Activated naive CD4-positive, alpha-beta T cell treated with anti-CD3 and anti-CD28 coated beads, Interleukin-2, amount 50 U/mL, for 24 hours (primary cell): ENCODE measurements around the gene TRIM52.
A peak's percentile ranks its signal among the peaks of the same experiment; 100 is the strongest.
"Not testable (repeated sequence)": the region's sequence is repeated elsewhere in the genome, so short reads cannot be mapped to it uniquely, and the experiment has no call there.

Experiments used
- H3K27ac Mint-ChIP-seq: one replicate; pipeline ENCODE4 v1.8.0; 2021; ENCODE audit warnings: mild to moderate bottlenecking, mixed read lengths
- H3K27me3 Mint-ChIP-seq: one replicate; pipeline ENCODE4 v1.8.0; 2021; ENCODE audit warnings: mixed read lengths
- H3K36me3 Mint-ChIP-seq: one replicate; pipeline ENCODE4 v1.8.0; 2021; ENCODE audit warnings: mixed read lengths
- H3K4me1 Mint-ChIP-seq: one replicate; pipeline ENCODE4 v1.8.0; 2021; ENCODE audit warnings: mixed read lengths
- H3K4me3 Mint-ChIP-seq: one replicate; pipeline ENCODE4 v1.8.0; 2021; ENCODE audit warnings: mild to moderate bottlenecking, mixed read lengths
- H3K9me3 Mint-ChIP-seq: one replicate; pipeline ENCODE4 v1.8.0; 2021; ENCODE audit warnings: mixed read lengths

Gene TRIM52

GRCh38 chr5:181260720-181261319 lies at the start of gene TRIM52:
TRIM52 (minus strand) TSS chr5:181261143; CDS start chr5:181260813, 330 bp downstream.
- Mint-ChIP-seq H3K9me3 (no peaks in the 10 kb centered on the region), H3K27me3 (no peaks in the 10 kb centered on the region), H3K27ac (peak within 1 kb of the TSS; percentile 98), H3K4me1 (peaks cover 51% of the 10 kb centered on the region), H3K4me3 (peak within 1 kb of the TSS; percentile 100), H3K36me3 (peaks cover 7% of the 10 kb centered on the region)

DNA sequence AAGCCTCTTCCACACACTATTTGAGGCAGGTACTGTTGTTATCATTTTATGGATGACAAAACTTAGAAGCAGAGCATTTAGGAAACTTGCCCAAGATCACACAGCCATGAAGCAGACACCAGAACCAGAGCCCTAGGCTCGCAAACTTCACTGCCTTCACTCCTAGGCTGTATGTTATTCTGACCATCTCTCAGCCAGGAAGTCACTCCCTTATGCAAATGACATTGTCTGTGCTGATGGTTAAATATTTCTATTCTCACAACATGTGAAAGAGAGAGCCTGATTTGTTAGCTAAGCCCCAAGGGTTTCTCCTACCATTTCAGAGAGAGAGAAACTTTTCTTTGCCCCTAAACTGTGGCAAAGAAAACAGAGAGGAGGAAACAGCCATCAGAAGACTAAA lies 26.4 kb upstream of the TRIM52 start:
- H3K36me3 Mint-ChIP-seq, H3K27ac Mint-ChIP-seq, H3K27me3 Mint-ChIP-seq, H3K4me1 Mint-ChIP-seq, H3K9me3 Mint-ChIP-seq, H3K4me3 Mint-ChIP-seq: not testable (repeated sequence)

GRCh38 chr5:181285962-181286705 lies 25.2 kb upstream of the TRIM52 start:
- not testable (repeated sequence) for H3K36me3 Mint-ChIP-seq, H3K4me3 Mint-ChIP-seq, H3K9me3 Mint-ChIP-seq, H3K4me1 Mint-ChIP-seq, H3K27me3 Mint-ChIP-seq, H3K27ac Mint-ChIP-seq

DNA sequence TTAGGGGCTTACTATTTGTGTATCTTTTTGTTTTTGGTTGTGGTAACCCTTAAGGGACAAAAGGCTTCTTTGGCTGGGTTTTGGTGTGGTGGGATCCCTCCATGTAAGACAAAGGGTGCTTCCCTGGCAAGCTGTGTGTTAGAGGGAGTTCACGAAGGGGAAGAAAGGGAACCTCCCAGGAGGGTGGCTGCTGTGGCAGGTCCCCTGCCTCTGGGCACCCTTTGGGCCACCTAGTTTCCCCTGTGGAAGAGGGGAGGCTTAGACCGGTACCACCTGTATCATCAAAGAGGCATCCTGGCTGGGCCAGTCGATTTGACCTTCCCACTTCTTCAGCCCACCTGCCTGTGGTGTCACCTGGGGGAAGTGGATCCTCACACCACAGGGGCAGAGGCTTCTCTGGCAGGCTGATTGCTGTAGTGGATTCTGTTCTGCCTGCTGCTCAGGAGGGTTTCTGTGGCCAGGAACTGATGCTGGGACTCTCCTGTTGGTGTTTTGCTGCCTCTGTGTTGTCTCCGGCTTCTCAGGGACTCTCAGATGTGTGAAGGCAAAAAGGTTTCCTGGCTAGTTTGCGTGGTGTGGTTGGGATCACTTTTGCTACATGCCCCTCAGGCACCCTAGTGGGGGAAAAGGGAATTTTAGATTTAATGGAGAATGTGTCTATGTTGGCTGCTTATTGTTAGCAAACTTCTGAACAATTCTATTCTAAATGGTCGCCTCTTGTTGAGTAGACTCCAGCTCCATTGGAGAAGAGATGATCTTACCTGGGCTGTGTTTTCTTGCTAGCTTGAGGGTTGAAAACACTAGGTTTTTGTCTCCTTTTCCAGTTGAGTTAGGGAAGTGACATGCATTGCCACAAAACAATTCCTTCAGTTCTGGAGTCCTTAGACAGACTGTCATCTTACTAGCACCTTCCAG lies 23.2 kb upstream of the TRIM52 start:
- H3K4me1 Mint-ChIP-seq, H3K27me3 Mint-ChIP-seq, H3K36me3 Mint-ChIP-seq, H3K4me3 Mint-ChIP-seq, H3K27ac Mint-ChIP-seq, H3K9me3 Mint-ChIP-seq: not testable (repeated sequence)

DNA sequence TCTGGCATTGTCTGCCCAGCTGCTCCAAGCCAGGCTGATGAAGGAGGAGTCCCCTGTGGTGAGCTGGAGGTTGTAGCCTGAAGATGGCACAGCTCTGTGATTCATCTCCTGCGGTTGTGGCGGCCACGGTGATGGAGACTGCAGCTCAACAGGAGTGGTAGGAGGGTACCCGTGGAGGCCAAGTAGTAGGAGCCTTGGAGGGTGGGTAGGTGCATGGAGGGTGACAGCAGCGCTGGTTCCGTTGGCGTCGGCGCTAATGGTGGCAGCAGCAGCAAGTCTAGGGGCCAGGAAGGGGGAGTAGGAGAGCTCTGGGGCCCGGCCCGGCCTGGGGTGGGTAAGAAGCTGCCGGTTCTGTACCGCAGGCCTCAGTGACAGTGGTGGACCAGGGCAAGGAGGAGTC lies 22.4 kb upstream of the TRIM52 start:
- no peaks in the 10 kb centered on the region for H3K27me3 Mint-ChIP-seq
- no peaks in the 10 kb centered on the region for H3K36me3 Mint-ChIP-seq
- H3K9me3 Mint-ChIP-seq, result no peaks in the 10 kb centered on the region
- H3K4me3 Mint-ChIP-seq, result no peak overlapping the region
- no peak overlapping the region for H3K27ac Mint-ChIP-seq
- no peaks in the 10 kb centered on the region for H3K4me1 Mint-ChIP-seq

- no peak overlapping the region for H3K4me3 Mint-ChIP-seq
Observed at GRCh38 chr5:181282874-181283273, 21.9 kb upstream of the TRIM52 start.

DNA sequence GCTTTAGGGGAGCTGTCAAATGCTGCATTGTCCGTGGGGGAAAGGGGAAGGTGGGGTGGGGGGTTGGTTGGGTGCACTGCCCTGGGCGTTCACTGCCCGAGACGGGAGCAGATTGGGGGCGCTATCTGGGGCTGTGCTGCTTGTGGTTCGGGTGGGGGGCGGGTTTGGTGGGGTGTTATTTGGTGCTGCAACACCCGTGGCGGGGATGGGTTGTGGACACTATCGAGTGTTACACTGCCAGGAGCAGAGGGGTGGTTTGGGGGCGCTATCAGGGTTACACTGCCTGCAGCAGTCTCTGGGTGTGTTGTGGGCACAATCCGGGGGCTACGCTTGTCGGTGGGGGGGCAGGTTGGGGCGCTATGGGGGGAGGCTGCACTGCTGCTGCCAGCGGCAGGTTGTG lies 21.5 kb upstream of the TRIM52 start:
- H3K27ac Mint-ChIP-seq, H3K4me3 Mint-ChIP-seq, H3K27me3 Mint-ChIP-seq, H3K4me1 Mint-ChIP-seq, H3K9me3 Mint-ChIP-seq, H3K36me3 Mint-ChIP-seq: not testable (repeated sequence)

More at GRCh38 chr5:181282874-181283273, 21.9 kb upstream of the TRIM52 start:
- no peak overlapping the region for H3K27ac Mint-ChIP-seq
- no peaks in the 10 kb centered on the region for H3K36me3 Mint-ChIP-seq
- no peaks in the 10 kb centered on the region for H3K27me3 Mint-ChIP-seq
- no peaks in the 10 kb centered on the region for H3K9me3 Mint-ChIP-seq
- H3K4me1 Mint-ChIP-seq, result no peaks in the 10 kb centered on the region

GRCh38 chr5:181281984-181282316 lies 21.0 kb upstream of the TRIM52 start:
- Mint-ChIP-seq H3K27me3 (no peaks in the 10 kb centered on the region), H3K36me3 (peaks cover 1% of the 10 kb centered on the region), H3K4me3 (no peak overlapping the region), H3K27ac (no peak overlapping the region), H3K9me3 (no peaks in the 10 kb centered on the region), H3K4me1 (no peaks in the 10 kb centered on the region)

DNA sequence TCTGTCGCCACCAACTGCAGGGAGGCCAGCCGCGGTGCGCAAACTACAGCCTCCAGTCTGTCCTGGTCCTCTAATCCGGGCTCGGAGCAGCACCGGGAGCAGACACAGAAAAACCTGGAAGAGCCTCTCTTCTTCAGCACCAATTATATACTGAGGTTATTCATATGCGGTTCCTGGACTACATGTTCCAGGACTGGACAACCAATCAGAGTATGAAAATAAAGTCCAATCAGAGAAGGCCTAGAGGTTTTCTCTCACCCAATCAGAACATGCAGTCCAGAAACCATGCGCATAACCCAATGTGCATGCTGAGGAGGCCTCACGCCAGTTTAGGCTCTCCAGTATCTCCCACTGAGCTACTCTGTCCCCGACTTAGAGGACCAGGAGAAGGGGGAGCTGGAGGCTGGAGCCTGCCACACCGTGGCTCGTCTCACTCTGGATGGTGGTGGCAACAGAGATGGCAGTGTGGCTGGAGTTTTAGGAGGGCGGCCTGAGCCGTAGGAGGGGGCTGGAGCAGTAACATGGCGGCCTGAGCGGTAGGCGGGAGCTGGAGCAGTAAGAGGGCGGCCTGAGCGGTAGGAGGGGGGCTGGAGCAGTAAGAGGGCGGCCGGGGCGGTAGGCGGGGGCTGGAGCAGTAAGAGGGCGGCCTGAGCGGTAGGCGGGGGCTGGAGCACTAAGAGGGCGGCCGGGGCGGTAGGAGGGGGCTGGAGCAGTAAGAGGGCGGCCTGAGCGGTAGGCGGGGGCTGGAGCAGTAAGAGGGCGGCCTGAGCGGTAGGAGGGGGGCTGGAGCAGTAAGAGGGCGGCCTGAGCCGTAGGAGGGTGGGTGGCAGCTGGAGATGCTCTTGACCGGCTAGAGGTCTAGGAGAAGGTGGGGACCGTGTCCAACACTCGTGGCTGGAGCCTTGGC lies 20.4 kb upstream of the TRIM52 start:
- Mint-ChIP-seq H3K36me3 (peaks cover 1% of the 10 kb centered on the region), H3K9me3 (no peaks in the 10 kb centered on the region), H3K4me1 (no peaks in the 10 kb centered on the region), H3K4me3 (no peak overlapping the region), H3K27me3 (no peaks in the 10 kb centered on the region), H3K27ac (no peak overlapping the region)

DNA sequence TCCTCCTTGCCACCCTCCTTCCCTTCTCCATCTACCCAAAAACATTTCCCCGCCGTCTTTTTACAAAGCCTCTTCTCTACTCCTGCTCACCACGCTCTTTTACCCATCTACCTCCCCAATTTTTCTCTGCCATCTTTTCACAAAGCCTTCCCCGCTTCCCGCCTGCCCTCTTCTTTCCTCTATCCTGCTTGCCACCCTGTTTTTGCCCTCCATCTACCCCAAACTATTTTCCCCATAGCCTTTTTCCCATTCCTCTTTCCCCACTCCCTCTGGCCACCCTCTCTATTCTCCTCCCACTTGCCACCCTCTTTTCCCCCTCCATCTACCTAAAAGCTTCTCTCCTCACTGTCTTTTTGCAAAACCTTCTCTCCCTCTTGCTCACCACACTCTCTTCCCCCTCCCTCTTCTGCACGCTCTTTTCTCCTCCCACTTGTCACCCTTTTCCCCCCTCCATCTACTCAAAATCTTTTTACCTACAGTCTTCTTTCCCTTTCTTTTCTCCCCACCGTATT lies 19.4 kb upstream of the TRIM52 start:
- no peaks in the 10 kb centered on the region for H3K4me1 Mint-ChIP-seq
- H3K36me3 Mint-ChIP-seq, result peaks cover 1% of the 10 kb centered on the region
- no peak overlapping the region for H3K4me3 Mint-ChIP-seq
- H3K27me3 Mint-ChIP-seq, result no peaks in the 10 kb centered on the region
- no peaks in the 10 kb centered on the region for H3K9me3 Mint-ChIP-seq
- no peak overlapping the region for H3K27ac Mint-ChIP-seq

DNA sequence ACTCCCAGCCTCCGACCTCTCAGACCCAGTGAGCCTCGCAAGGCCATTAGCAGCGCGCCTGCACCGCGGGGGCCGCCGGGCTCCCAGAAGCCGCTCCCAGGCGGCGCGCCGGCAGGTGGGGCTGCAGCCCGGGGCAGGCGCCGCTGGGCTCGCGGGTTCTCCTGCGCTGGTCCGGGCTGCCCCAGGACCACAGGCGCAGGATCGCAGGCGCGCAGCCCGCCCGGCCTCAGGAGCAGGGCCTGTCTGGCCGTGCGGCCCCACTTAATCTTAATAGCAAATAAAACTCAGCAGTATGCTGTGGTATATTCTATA lies 12.4 kb upstream of the TRIM52 start:
- not testable (repeated sequence) for H3K27me3 Mint-ChIP-seq, H3K36me3 Mint-ChIP-seq, H3K4me3 Mint-ChIP-seq, H3K4me1 Mint-ChIP-seq, H3K27ac Mint-ChIP-seq, H3K9me3 Mint-ChIP-seq

- no peaks in the 10 kb centered on the region for H3K9me3 Mint-ChIP-seq
- no peak overlapping the region for H3K27ac Mint-ChIP-seq
- H3K4me1 Mint-ChIP-seq, result no peaks in the 10 kb centered on the region
- H3K27me3 Mint-ChIP-seq, result no peaks in the 10 kb centered on the region
- H3K4me3 Mint-ChIP-seq, result no peak overlapping the region
- H3K36me3 Mint-ChIP-seq, result no peaks in the 10 kb centered on the region
Observed at GRCh38 chr5:181271081-181271480, 10.1 kb upstream of the TRIM52 start.

GRCh38 chr5:181267907-181268306 lies 7.0 kb upstream of the TRIM52 start:
- H3K27ac Mint-ChIP-seq, H3K4me3 Mint-ChIP-seq, H3K4me1 Mint-ChIP-seq, H3K9me3 Mint-ChIP-seq, H3K27me3 Mint-ChIP-seq, H3K36me3 Mint-ChIP-seq: not testable (repeated sequence)

DNA sequence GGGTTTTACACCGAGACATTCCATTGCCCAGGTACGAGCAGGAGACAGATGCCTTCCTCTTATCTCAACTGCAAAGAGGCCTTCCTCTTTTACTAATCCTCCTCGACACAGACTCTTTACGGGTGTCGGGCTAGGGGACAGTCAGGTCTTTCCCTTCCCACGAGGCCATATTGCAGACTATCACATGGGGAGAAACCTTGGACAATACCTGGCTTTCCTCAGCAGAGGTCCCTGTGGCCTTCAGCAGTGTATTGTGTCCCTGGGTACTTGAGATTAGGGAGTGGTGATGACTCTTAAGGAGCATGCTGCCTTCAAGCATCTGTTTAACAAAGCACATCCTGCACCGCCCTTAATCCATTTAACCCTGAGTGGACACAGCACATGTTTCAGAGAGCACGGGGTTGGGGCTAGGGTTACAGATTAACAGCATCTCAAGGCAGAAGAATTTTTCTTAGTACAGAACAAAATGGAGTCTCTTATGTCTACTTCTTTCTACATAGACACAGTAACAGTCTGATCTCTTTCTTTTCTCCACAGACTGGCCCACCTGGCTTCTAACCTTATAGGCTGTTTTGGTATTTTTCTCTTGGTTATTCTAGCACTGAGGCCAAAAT lies 6.5 kb upstream of the TRIM52 start:
- H3K4me1 Mint-ChIP-seq, H3K27me3 Mint-ChIP-seq, H3K9me3 Mint-ChIP-seq, H3K27ac Mint-ChIP-seq, H3K36me3 Mint-ChIP-seq, H3K4me3 Mint-ChIP-seq: not testable (repeated sequence)

DNA sequence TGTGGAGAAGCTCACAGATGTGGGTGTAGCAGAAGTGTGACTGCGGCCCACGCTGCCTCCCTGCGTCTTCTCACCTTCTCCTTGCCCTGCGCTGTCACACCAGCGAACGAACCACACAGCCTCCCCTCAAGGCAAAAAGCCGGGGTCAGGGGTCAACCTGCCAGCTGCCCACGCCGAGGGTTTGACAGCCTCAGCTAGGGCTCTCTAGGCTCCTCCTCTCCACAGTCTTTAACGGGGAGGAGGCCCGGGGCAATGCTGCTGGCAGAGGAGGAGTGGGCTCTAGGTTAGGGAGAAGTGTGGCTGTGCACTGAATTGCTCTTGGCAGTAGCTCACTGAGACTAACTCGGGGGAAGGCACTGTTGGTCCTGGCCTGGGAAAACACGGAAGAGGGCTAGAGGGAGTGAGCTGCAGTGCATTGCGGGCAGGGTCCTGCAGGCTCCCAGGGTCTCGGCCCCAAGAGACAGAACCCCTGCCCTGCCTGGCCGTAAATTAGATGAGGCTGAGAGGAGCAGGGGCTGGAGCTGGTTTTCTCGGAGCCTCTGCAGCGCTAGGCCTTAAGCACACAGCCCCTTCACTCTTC lies 4.2 kb upstream of the TRIM52 start:
- Mint-ChIP-seq H3K4me3 (no peak overlapping the region), H3K27me3 (no peaks in the 10 kb centered on the region), H3K36me3 (peaks cover 6% of the 10 kb centered on the region), H3K27ac (no peak overlapping the region), H3K4me1 (peaks cover 10% of the 10 kb centered on the region), H3K9me3 (no peaks in the 10 kb centered on the region)
